ENCODE results near the gene ZNF468.
"Not testable (repeated sequence)": the region's sequence is repeated elsewhere in the genome, so short reads cannot be mapped to it uniquely, and the experiment has no call there.

ZNF468 gene

GRCh38 chr19:52857378-52858191 lies at the start of gene ZNF468:
Gene ZNF468, minus strand, starts transcription at chr19:52857619. Its CDS starts 3,347 bp downstream, at chr19:52854272.
- not testable (repeated sequence) for FAIRE-seq

GRCh38 chr19:52904052-52904780 lies 46.8 kb upstream of the ZNF468 start:
- FAIRE-seq: not testable (repeated sequence)

- FAIRE-seq: no peak
Observed at GRCh38 chr19:52901842-52902241, 44.4 kb upstream of the ZNF468 start.

- not testable (repeated sequence) for FAIRE-seq
Observed at GRCh38 chr19:52898596-52898995, 41.2 kb upstream of the ZNF468 start.

GRCh38 chr19:52898101-52898500 lies 40.7 kb upstream of the ZNF468 start:
- no peak for FAIRE-seq

- no peak for FAIRE-seq
Observed at GRCh38 chr19:52897138-52897935, 39.9 kb upstream of the ZNF468 start, which contains the start of gene ZNF320. Gene ZNF320, minus strand, starts transcription at chr19:52897635. Its CDS starts 7,380 bp downstream, at chr19:52890255.

- FAIRE-seq: no peak
Observed at GRCh38 chr19:52896431-52897137, 39.2 kb upstream of the ZNF468 start.

- FAIRE-seq: no peak
Observed at GRCh38 chr19:52891336-52891735, 33.9 kb upstream of the ZNF468 start.

GRCh38 chr19:52889931-52890330 lies 32.5 kb upstream of the ZNF468 start:
- no peak for FAIRE-seq

- FAIRE-seq: no peak
Observed at GRCh38 chr19:52889076-52889475, 31.7 kb upstream of the ZNF468 start.

GRCh38 chr19:52880895-52881389 lies 23.5 kb upstream of the ZNF468 start:
- FAIRE-seq: no peak

GRCh38 chr19:52872996-52873395 lies 15.6 kb upstream of the ZNF468 start:
- FAIRE-seq: not testable (repeated sequence)

- no peak for FAIRE-seq
Observed at GRCh38 chr19:52871466-52871865, 14.0 kb upstream of the ZNF468 start.

- FAIRE-seq: not testable (repeated sequence)
Observed at GRCh38 chr19:52868031-52868430, 10.6 kb upstream of the ZNF468 start.

GRCh38 chr19:52856540-52857377 lies 660 bp downstream of the ZNF468 start:
- FAIRE-seq: not testable (repeated sequence)

- not testable (repeated sequence) for FAIRE-seq
Observed at GRCh38 chr19:52847352-52847751, 10.1 kb downstream of the ZNF468 start.

- not testable (repeated sequence) for FAIRE-seq
Observed at GRCh38 chr19:52840825-52841465, 16.5 kb downstream of the ZNF468 start.

- FAIRE-seq: not testable (repeated sequence)
Observed at GRCh38 chr19:52834289-52834688, 23.1 kb downstream of the ZNF468 start.

GRCh38 chr19:52833541-52833940 lies 23.9 kb downstream of the ZNF468 start:
- not testable (repeated sequence) for FAIRE-seq

GRCh38 chr19:52829866-52830265 lies 27.6 kb downstream of the ZNF468 start:
- FAIRE-seq: not testable (repeated sequence)
